ENCODE data around the gene GMDS. TPM values are rescaled to one million over a fixed set of nuclear protein-coding genes. Genes with fewer than 3 reads are reported as not detected.

The GMDS gene
- polyA plus RNA-seq, 1 of the 3 experiments (the other 2 are of a cell fraction), result 12.3 TPM

DNA sequence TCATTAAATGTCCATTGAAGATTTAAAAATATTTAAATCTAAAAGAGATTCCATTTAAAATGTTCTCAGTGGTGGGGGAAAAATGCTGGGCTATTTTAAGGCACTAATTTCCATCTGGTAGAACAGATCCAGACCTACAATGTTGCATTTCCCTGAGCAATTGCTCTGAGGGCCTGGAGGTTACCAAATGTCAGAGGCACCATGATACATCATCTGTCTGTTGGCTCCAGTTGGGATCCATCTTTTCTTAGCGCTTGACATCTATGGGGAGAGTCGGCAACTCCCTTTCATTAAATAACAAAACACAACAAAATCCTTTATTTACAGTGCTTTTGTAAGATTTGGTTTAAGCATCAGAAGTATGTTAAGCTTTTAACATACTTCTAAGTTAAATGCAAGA, 411.2 kb downstream of the GMDS start:
- Histone ChIP-seq H2AFZ (ENCODE audit: low read depth) (no peak overlapping the region), H3K27me3 (ENCODE audit: insufficient read depth) (no peaks in the 10 kb centered on the region), H3K9me2 (no peaks in the 10 kb centered on the region), H3K9ac (no peak overlapping the region), H3K4me2 (no peak overlapping the region), H3F3A (replicated peaks; ENCODE audit: insufficient read depth) (no peaks in the 10 kb centered on the region), H3K36me3 (replicated peaks in 1 of 2; ENCODE audit: control insufficient read depth in 1 of 2, insufficient read depth in 2 of 2, low read length in 1 of 2) (no peaks in the 10 kb centered on the region), H3K4me1 (ENCODE audit: control insufficient read depth in 1 of 2, insufficient read depth in 2 of 2, low read depth in 1 of 2, low read length in 1 of 2) (peaks cover 17 to 34% of the 10 kb centered on the region in 2 experiments; a peak in 3 of 4 replicates), H3K9me3 (no peaks in the 10 kb centered on the region), H3K27ac (ENCODE audit: low read depth in 2 of 2, low read length in 1 of 2) (no peak overlapping the region), H4K20me1 (ENCODE audit: insufficient read depth) (no peaks in the 10 kb centered on the region), H3K4me3 (ENCODE audit: low read depth in 2 of 2, low read length in 1 of 2) (no peak overlapping the region), H3K79me2 (ENCODE audit: insufficient read depth) (no peaks in the 10 kb centered on the region)
- ChIA-PET CTCF (interaction anchor here (1.0 kb wide), 1 partner anchor 12 kb away, joined by 3 read pairs; no protein-coding TSS in a partner anchor), POLR2A (no interaction called here)
- 96% methylated on average over 2 of the region's 2 CpGs for WGBS (ENCODE audit: low lambda C conversion rate)
- TF ChIP-seq EP300 (IDR thresholded peaks at IDR 0.05; ENCODE audit: borderline replicate concordance in 1 of 2, low read depth in 1 of 2, low read length in 1 of 2), result 0 out of 4 replicates have a peak, but pooled peaks of 1 of the 2 experiments have one; percentile 17
- TF ChIP-seq RCOR1 (IDR thresholded peaks at IDR 0.05; ENCODE audit: low read length), result no peak
- DNase-seq, result no peak

DNA sequence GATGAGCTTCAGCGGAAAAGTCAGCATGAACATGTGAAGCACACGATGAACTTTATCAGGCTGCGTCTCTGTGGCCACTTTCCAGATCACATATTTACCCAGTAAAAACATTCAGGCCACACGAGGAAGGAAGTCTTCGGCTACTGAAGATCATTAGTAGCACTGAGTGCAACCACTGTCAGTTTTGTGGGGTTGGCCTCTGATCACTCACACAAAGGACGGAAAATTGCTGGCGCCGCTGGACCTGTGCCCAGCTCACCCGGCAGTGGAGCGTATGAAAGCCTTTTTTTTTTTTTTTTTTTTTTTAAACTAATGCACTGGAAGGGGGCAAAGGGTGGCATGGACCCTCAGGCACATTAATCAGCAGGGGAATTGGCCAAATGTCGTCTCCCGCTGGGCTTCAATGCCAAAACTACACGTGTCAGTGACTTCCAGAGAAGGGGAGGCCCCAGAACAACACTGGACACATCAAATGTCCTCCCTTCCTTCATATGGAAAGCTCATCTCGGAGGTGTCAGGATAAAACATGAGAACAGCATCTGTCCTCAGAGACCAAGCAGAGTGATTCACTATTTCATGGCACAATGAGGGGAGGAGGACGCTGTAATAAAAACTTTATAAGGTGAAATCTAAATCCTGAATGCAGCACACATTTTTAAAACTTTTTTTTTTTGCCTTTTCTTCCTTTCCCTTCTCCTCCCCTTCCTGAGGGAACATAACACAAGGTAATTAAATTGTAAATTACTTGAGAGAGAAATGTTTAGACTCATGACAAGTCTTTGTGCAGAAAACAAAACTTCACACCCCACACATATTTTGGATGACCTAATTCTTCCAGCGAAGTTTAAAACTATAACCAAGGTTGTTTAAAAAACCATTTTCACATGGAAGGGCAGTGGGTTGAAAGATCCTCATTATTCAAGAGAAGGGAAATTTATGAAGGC, 412.3 kb downstream of the GMDS start:
- 50% methylated on average over 16 of the region's 16 CpGs for WGBS (ENCODE audit: low lambda C conversion rate)
- no peaks in the 10 kb centered on the region for H3K27me3 ChIP-seq (ENCODE audit: insufficient read depth)
- CTCF ChIA-PET, result interaction anchor here (1.0 to 1.3 kb wide), 4 partner anchors 12 to 222 kb away, joined by 3 to 7 read pairs (median 3); no protein-coding TSS in a partner anchor
- peak; percentile 61 for DNase-seq
- POLR2A ChIA-PET, result interaction anchor here (1.2 kb wide), 1 partner anchor 30 kb away, joined by 4 read pairs; no protein-coding TSS in a partner anchor
- H3K4me2 ChIP-seq, result no peak overlapping the region
- H3K36me3 ChIP-seq (replicated peaks in 1 of 2; ENCODE audit: control insufficient read depth in 1 of 2, insufficient read depth in 2 of 2, low read length in 1 of 2), result peaks cover 0 to 6% of the 10 kb centered on the region in 2 experiments
- peak overlapping the region in 1 of 2 experiments; percentile 40; a peak in 1 of 4 replicates for H3K27ac ChIP-seq (ENCODE audit: low read depth in 2 of 2, low read length in 1 of 2)
- H3K79me2 ChIP-seq (ENCODE audit: insufficient read depth), result no peaks in the 10 kb centered on the region
- no peaks in the 10 kb centered on the region for H3K9me2 ChIP-seq
- H3K9ac ChIP-seq, result no peak overlapping the region
- H4K20me1 ChIP-seq (ENCODE audit: insufficient read depth), result no peaks in the 10 kb centered on the region
- H3K4me3 ChIP-seq (ENCODE audit: low read depth in 2 of 2, low read length in 1 of 2), result no peak overlapping the region
- no peaks in the 10 kb centered on the region for H3F3A ChIP-seq (replicated peaks; ENCODE audit: insufficient read depth)
- peaks cover 14 to 34% of the 10 kb centered on the region in 2 experiments; a peak in 3 of 4 replicates for H3K4me1 ChIP-seq (ENCODE audit: control insufficient read depth in 1 of 2, insufficient read depth in 2 of 2, low read depth in 1 of 2, low read length in 1 of 2)
- H3K9me3 ChIP-seq, result no peaks in the 10 kb centered on the region
- TF ChIP-seq, protein P1, sequence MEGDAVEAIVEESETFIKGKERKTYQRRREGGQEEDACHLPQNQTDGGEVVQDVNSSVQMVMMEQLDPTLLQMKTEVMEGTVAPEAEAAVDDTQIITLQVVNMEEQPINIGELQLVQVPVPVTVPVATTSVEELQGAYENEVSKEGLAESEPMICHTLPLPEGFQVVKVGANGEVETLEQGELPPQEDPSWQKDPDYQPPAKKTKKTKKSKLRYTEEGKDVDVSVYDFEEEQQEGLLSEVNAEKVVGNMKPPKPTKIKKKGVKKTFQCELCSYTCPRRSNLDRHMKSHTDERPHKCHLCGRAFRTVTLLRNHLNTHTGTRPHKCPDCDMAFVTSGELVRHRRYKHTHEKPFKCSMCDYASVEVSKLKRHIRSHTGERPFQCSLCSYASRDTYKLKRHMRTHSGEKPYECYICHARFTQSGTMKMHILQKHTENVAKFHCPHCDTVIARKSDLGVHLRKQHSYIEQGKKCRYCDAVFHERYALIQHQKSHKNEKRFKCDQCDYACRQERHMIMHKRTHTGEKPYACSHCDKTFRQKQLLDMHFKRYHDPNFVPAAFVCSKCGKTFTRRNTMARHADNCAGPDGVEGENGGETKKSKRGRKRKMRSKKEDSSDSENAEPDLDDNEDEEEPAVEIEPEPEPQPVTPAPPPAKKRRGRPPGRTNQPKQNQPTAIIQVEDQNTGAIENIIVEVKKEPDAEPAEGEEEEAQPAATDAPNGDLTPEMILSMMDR (IDR thresholded peaks at IDR 0.05), result no peak
- no peak for TF ChIP-seq GATA2 (CRISPR knock-in tag; IDR thresholded peaks at IDR 0.05)
- 0 out of 2 replicates have a peak, but pooled peaks have one; percentile 23 for TF ChIP-seq RFX5 (IDR thresholded peaks at IDR 0.05; ENCODE audit: low read length)
- TF ChIP-seq TCF12 (IDR thresholded peaks at IDR 0.05), result no peak
- TF ChIP-seq SIN3A (IDR thresholded peaks at IDR 0.05; ENCODE audit: borderline replicate concordance, low read depth, low read length), result no peak
- TF ChIP-seq EP300 (IDR thresholded peaks at IDR 0.05; ENCODE audit: borderline replicate concordance in 1 of 2, low read depth in 1 of 2, low read length in 1 of 2), result peak in 1 of 2 experiments; percentile 8; a peak in 1 of 4 replicates
- TF ChIP-seq TEAD4 (IDR thresholded peaks at IDR 0.05; ENCODE audit: borderline replicate concordance, insufficient read depth), result no peak
- TF ChIP-seq NRF1 (IDR thresholded peaks at IDR 0.05; ENCODE audit: low read depth, low read length), result no peak
- peak; percentile 36; the same call in 1 of the 2 replicates for TF ChIP-seq NFIC (IDR thresholded peaks at IDR 0.05; ENCODE audit: borderline replicate concordance)
- peak; percentile 75; the same call in 1 of the 2 replicates for TF ChIP-seq MXI1 (IDR thresholded peaks at IDR 0.05; ENCODE audit: low read depth, low read length)
- no peak overlapping the region for H2AFZ ChIP-seq (ENCODE audit: low read depth)

Measured in SK-N-SH (cell line).